ENCODE data around the gene EEF1G.
A peak's percentile ranks its signal among the peaks of the same experiment; 100 is the strongest.

EEF1G gene

GRCh38 chr11:62539238-62539925, 34.3 kb downstream of the EEF1G start:
- TF ChIP-seq TEAD4 (IDR thresholded peaks at IDR 0.05) (no peak), TCF12 (IDR thresholded peaks at IDR 0.05; ENCODE audit: low read depth) (no peak), ZBTB7A (IDR thresholded peaks at IDR 0.05; ENCODE audit: low read depth) (0 out of 2 replicates have a peak, but pooled peaks have one; percentile 22), EGR1 (IDR thresholded peaks at IDR 0.05) (no peak; the same call in 1 of the 2 replicates), TAF1 (IDR thresholded peaks at IDR 0.05; ENCODE audit: low read depth) (no peak), EP300 (IDR thresholded peaks at IDR 0.05; ENCODE audit: borderline replicate concordance) (no peak; the same call in 1 of the 2 replicates), CREB1 (IDR thresholded peaks at IDR 0.05; ENCODE audit: low read depth) (no peak), RAD21 (IDR thresholded peaks at IDR 0.05; ENCODE audit: low read depth) (0 out of 2 replicates have a peak, but pooled peaks have one; percentile 1), NFIC (IDR thresholded peaks at IDR 0.05) (peak; percentile 84)

GRCh38 chr11:62538470-62539237, 35.0 kb downstream of the EEF1G start:
- no peak for TF ChIP-seq EP300 (IDR thresholded peaks at IDR 0.05; ENCODE audit: borderline replicate concordance)
- 0 out of 2 replicates have a peak, but pooled peaks have one; percentile 19 for TF ChIP-seq ZBTB7A (IDR thresholded peaks at IDR 0.05; ENCODE audit: low read depth)

GRCh38 chr11:62536301-62536957, 37.3 kb downstream of the EEF1G start:
- TF ChIP-seq TEAD4 (IDR thresholded peaks at IDR 0.05): no peak
- TF ChIP-seq TCF12 (IDR thresholded peaks at IDR 0.05; ENCODE audit: low read depth): no peak
- no peak for TF ChIP-seq CEBPB (IDR thresholded peaks at IDR 0.05)
- TF ChIP-seq REST (IDR thresholded peaks at IDR 0.05; ENCODE audit: low read depth): no peak
- no peak for TF ChIP-seq EGR1 (IDR thresholded peaks at IDR 0.05)
- TF ChIP-seq MAX (IDR thresholded peaks at IDR 0.05): no peak
- no peak for TF ChIP-seq ZBTB7A (IDR thresholded peaks at IDR 0.05; ENCODE audit: low read depth)
- TF ChIP-seq EP300 (IDR thresholded peaks at IDR 0.05; ENCODE audit: borderline replicate concordance): no peak
- TF ChIP-seq YY1 (IDR thresholded peaks at IDR 0.05; ENCODE audit: low read depth): no peak
- TF ChIP-seq TAF1 (IDR thresholded peaks at IDR 0.05; ENCODE audit: low read depth): no peak

- TF ChIP-seq REST (IDR thresholded peaks at IDR 0.05; ENCODE audit: low read depth): no peak
- no peak for TF ChIP-seq EP300 (IDR thresholded peaks at IDR 0.05; ENCODE audit: borderline replicate concordance)
- no peak for TF ChIP-seq YY1 (IDR thresholded peaks at IDR 0.05; ENCODE audit: low read depth)
- no peak for TF ChIP-seq TEAD4 (IDR thresholded peaks at IDR 0.05)
- TF ChIP-seq NFIC (IDR thresholded peaks at IDR 0.05): no peak
- no peak for TF ChIP-seq USF1 (IDR thresholded peaks at IDR 0.05)
- TF ChIP-seq TCF12 (IDR thresholded peaks at IDR 0.05; ENCODE audit: low read depth): no peak
- TF ChIP-seq RAD21 (IDR thresholded peaks at IDR 0.05; ENCODE audit: low read depth): no peak
- TF ChIP-seq MAX (IDR thresholded peaks at IDR 0.05): no peak
- TF ChIP-seq TAF1 (IDR thresholded peaks at IDR 0.05; ENCODE audit: low read depth): no peak
- no peak for TF ChIP-seq FOXM1 (IDR thresholded peaks at IDR 0.05; ENCODE audit: borderline replicate concordance, low read depth)
- no peak for TF ChIP-seq ZBTB7A (IDR thresholded peaks at IDR 0.05; ENCODE audit: low read depth)
- no peak for TF ChIP-seq CEBPB (IDR thresholded peaks at IDR 0.05)
These were observed 37.9 kb downstream of the EEF1G start for GRCh38 chr11:62535802-62536201.

GRCh38 chr11:62534779-62535545, 38.7 kb downstream of the EEF1G start:
- TF ChIP-seq RAD21 (IDR thresholded peaks at IDR 0.05; ENCODE audit: low read depth) (no peak), REST (IDR thresholded peaks at IDR 0.05; ENCODE audit: low read depth) (no peak), EGR1 (IDR thresholded peaks at IDR 0.05) (no peak), ZBTB7A (IDR thresholded peaks at IDR 0.05; ENCODE audit: low read depth) (no peak)

Measured in Ishikawa (cell line).